HG03460 (cell line): ENCODE results near the gene TMEM120B.
"Not testable (repeated sequence)": the region's sequence is repeated elsewhere in the genome, so short reads cannot be mapped to it uniquely, and the experiment has no call there.

Experiments used
- ATAC-seq: cut with Tn5 transposase; IDR thresholded peaks from one replicate; pipeline ENCODE4 v1.9.1; 2021; ENCODE audit not compliant: unreplicated experiment

Gene TMEM120B

DNA sequence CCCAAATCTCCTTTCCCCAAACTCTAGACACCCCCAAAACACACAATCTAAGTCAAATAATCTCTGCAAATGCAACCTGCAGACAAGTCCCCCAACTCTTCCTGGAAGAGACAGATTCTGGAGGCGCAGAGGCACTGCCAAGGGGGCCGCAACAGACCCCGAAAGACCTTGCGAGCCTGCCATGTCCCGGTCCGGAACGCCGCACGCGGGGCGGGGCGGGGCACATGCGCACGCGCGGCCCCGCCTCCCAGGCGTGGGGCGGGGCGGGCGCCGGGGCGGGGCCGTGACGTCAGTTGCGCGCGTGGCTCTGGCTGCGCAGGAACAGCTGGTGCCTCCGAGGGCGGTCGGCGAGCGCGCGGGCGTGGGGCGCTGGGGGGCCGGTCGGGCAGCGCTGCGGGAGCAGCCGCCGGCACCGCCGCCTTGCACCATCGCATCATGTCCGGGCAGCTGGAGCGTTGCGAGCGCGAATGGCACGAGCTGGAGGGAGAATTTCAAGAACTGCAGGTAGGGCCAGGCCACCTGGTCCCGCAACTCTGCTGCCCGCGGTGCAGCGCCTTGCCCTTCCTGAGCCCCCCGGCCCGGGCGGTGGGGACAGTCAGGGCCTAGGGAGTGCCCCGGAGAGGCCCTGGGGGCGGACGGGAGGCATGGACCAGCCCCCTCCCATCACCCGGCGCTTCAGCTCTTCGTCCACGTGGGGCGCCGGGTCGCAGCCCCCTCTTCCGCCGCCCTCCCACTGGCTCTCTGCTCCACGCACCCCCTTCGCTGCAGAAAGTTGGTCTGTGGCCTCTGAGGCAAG lies at the start of gene TMEM120B:
TSS of gene TMEM120B (plus strand) at position 292 of the 796 bp plus-strand sequence. CDS start at position 436, 144 bp downstream.
- ATAC-seq = peak; percentile 78

DNA sequence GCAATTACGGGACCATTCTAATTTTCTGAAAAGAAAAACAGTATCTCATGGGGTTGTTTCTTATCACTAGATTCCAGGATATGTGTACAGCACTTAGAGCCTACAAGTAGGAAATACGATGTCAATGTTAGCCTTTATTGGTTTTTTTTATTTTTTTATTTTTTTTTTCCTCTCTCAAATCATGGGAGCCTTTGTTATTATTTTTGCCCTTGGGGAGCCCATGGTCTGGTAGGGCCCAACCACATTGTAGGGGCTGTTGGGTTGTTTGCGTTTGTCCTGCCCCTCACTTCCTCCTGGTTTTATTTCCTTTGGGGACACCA lies 49.0 kb upstream of the TMEM120B start:
- no peak for ATAC-seq

DNA sequence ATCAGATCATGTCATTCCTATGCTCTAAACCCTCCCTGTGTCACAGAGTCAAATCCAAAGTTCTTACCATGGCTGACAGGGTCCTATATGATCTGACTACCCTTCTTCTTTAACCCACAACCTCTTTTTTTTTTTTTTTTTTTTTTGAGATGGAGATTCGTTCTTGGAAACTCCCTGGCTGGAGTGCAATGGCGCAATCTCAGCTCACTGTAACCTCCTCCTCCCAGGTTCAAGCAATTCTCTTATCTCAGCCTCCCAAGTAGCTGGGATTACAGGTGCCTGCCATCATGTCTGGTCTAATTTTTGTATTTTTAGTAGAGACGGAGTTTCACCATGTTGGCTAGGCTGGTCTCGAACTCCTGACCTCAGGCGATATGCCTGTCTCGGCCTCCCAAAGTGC lies 45.7 kb upstream of the TMEM120B start:
- ATAC-seq = not testable (repeated sequence)

DNA sequence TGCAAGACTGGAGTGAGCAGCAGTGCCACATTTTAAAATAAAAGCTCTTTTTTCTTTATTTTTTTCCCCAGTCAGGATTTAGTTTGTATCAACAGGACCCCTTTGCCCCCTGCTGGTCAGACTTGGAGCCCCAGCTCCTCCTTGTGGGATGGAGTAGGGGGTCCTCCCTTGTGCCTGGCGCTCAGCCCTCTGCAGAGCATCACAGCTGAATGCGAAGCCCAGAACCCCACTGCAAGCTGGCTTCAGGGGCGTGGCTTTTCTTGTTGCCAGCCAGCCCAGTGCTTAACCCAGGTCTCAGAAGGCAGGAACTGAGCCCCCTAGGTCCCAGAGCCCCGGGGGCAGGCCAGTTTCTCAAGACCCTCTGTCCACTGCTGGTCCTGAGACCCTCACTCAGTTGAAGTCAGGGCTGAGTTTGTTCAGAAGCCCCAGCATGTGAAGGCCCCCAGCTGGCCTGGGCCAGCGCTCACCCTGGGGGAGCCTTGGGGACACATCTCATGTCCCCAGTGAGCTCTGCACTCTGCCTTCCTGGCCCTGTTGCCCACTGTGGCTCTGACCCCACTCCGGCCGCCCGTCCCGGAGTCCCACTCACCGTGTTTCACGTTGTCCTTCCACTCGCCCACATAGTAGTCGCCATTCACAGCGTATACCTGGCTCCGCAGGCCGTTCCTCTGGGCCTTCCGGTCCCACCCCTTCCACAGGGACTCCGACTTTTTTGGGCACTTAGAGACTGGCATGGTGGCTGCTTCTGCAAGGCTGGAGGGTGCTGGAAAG lies 43.6 kb upstream of the TMEM120B start:
- no peak for ATAC-seq

DNA sequence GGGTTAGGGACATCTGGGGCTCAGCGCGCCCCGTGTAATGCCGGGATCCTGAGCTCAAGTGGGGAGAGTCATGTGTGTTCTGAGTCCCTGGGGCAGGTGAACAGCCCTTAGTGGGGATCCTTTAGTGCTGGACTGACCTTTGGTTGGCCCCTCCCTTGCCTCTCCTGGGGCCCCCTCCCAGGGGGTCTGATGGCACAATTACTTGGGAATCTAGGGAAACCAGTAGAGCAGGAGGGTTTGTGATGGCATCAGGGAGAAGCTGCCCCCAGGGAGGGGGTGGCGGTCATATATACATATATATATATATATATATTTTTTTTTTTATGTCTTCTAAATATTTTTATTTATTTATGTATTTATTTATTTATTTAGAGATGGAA lies 43.0 kb upstream of the TMEM120B start, which contains the start of gene MORN3:
TSS of gene MORN3 (minus strand) at position 134 of the 380 bp plus-strand sequence. CDS start 171 bp downstream, outside the sequence.
- ATAC-seq = no peak

DNA sequence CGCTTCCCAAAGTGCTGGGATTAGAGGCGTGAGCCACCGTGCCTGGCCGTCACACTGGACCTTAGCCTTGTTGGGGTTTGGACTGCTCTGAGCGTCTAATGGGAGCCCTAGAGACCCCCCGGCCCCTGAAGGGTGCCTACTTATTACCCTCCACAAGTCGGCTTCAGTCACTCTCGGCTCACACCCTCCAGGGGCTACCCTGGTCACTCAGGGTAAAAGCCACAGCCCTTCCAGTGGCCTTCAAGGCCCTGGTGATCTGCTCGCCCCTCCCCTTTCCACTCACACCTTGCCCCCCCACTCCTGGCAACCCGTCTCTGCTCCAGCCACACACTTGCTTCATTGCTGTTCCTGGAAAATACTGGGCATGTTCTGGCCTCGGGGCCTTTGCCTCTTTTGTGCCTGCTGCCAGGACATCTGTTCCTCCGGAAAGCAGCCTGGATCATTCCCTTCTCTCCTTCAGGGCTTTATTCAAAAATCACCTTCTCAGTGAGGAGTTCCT lies 39.5 kb upstream of the TMEM120B start:
- ATAC-seq = no peak

DNA sequence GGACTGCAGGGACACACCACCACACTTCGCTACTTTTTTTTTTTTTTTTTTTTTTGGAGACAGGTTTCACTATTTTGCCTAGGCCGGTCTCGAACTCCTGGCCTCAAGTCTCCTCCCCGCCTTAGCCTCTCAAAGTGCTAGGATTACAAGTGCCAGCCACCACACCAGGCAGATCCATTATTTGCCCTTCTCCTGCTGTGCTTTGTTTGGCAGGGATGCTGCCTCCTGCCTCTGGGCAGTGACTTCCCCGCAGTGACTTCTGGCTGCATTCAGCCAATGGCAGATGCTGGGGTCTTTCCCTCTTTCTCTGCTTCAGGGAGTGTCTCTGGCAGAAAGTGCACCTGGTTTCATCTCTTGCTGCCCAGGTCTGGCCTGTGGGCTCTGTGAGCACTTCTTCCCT lies 36.4 kb upstream of the TMEM120B start:
- no peak for ATAC-seq

DNA sequence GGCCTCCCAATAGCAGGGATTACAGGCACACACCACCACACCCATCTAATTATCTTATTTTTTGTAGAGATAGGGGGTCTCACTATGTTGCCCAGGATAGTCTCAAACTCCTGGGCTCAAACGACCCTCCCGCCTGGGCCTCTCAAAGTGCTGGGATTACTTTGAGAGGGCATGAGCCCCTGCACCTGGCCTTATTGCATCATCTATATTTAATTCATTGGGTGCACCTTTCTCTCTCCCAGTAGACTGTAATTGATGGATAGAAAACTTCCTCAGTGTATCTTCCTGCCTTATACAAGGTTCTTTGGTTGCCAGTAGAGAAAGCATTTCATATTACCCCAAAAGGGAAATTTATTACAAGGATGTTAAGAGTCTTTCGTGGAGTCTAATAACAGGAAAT lies 34.2 kb upstream of the TMEM120B start:
- no peak for ATAC-seq

DNA sequence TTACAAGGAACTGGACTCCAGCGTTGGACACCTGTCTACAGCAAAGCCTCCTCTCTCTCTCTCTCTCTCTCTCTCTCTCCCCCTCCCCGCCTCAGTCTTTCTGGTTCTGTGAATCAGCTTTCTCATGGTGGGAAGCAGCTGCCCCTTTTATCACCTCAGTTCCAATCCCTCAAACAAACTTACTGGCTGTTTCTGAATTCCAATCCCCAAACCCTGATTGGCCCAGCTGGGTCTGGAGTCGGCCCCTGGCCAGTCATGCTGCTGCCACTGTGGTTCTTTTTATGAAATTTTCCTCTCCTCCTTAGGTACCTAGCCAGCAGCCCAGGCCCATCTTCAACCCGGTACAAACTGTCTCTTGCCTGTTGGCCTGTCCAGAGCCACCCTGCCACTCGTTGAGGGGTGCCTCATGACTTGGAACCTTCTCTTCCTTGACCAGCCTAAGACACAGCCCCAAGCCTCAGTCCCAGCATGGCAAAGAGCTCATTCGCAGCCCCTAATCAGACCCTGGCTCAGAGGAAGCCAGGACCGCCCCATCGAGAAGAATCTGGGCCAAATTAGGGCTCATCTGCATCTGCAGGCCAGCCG lies 33.7 kb upstream of the TMEM120B start:
- no peak for ATAC-seq

DNA sequence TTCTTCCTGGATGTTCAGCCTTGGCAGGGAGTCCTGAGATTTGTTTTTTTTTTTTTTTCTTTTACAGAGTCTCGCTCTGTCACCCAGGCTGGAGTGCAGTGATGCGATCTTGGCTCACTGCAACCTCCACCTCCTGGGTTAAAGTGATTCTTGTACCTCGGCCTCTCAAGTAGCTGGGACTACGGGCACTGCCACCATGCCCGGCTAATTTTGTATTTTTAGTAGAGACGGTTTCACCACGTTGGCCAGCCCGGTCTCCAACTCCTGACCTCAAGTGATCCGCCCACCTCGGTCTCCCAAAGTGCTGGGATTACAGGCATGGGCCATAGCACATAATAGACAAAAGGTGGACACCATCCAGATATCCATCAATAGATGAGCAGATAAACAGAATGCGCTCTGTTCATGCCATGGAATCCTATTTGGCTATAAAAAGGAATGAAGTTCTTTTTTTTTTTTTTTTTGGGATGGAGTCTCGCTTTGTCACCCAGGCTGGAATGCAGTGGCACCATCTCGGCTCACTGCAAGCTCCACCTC lies 32.8 kb upstream of the TMEM120B start:
- ATAC-seq = not testable (repeated sequence)

DNA sequence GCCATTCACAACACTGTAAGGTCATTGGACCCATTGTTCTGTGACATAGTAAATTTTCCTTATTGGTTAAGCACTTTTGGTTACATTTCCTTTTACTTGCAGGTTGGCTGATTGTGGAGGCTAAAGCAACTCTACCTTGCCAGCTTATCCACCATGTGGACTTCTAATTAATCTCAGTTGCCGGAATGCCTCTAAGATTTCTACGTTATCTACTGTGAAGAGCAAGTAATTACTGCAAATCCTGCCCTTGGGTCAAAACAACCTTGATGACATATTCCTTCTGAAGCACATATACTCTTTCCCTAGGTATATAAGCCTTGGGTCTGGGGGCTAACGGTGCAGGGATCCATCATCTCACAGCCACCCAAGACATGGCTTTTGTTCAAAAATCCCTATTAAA lies 23.6 kb upstream of the TMEM120B start:
- no peak for ATAC-seq

DNA sequence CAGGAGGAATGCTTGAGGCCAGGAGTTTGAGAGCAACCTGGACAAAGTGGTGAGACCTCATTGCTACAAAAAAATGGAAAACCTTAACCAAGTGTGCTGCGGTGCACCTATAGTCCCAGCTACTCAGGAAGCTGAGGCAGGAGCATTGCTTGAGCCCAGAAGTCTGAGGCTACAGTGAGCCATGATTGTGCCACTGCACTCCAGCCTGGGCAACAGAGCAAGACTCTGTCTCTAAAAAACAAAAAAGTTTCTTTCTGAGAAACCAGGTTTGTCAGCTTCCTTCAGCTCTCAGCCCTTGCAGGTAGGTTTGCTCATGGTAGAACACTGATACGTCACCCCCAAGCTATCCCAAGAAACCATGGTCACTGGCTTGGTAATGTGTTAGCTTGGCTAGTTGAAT lies 23.1 kb upstream of the TMEM120B start:
- no peak for ATAC-seq

DNA sequence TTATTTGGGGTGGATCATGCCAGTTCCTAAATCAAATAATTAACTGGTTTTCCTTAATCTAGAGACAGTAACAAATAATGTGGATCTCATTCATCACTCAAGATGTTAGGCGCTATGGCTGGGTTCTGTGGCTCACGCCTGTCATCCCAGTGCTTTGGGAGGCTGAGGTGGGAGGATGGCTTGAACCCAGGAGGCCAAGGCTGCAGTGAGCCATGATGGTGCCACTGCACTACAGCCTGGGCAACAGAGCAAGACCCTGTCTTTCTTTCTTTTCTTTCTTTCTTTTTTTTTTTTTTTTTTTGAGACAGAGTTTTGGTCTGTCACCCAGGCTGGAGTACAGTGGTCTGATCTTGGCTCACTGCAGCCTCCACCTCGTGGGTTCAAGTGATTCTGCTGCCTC lies 19.8 kb upstream of the TMEM120B start:
- ATAC-seq = not testable (repeated sequence)

DNA sequence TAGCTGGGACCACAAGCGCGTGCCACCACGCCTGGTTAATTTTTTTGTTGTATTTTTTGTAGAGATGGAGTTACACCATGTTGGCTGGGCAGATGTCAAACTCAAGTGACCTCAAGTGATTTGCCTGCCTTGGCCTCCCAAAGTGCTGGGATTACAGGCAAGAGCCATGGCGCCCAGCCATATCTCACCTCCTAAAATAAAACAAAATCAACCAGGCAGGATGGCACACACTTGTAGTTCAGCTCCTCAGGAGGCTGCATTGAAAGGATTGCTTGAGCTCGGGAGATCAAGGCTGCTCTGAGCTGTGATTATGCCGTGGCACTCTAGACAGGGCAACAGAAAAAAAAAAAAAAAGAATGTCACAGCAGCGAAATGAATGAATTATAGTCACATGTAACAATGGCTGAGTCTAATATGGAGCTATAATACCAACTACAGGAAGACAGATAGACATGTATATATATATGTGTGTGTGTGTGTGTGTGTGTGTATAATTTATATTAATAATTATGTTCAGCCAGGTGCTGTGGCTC lies 19.3 kb upstream of the TMEM120B start:
- no peak for ATAC-seq

DNA sequence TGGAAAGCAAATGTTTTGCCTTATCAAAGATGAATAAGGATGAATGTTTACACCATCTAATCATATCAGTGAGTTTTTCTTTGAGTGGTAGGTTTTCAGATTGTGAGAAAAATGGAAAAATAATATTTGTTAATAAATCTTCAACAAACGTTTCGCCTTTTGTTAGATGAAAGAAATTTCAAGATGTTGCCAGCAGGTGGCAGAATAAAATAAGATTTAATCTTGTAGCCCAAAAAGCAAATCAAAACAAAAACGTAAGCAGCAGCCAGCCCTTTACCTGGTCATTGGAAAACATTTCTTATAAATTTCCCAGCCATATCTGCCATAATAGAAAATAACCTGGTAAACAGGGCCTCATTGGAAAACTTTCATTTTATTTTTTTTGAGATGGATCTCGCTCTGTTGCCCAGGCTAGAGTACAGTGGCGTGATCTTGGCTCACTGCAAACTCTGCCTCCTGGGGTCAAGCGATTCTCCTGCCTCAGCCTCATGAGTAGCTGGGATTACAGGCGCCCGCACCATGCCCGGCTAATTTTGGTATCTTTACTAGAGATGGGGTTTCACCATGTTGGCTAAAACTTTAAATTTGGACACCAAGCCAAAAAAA lies 15.4 kb upstream of the TMEM120B start:
- ATAC-seq = no peak

DNA sequence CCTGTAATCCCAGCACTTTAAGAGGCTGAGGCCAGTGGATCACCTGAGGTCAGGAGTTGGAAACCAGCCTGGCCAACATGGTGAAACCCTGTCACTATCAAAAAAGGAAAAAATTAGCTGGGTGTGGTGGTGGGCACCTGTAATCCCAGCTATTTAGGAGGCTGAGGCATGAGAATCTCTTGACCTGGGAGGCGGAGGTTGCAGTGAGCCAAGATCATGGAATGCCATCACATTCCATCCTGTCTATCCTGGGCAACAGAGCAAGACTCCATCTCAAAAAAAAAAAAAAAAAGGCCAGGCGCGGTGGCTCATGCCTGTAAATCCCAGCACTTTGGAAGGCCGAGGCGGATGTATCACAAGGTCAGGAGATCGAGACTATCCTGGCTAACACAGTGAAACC lies 14.7 kb upstream of the TMEM120B start:
- ATAC-seq = not testable (repeated sequence)

DNA sequence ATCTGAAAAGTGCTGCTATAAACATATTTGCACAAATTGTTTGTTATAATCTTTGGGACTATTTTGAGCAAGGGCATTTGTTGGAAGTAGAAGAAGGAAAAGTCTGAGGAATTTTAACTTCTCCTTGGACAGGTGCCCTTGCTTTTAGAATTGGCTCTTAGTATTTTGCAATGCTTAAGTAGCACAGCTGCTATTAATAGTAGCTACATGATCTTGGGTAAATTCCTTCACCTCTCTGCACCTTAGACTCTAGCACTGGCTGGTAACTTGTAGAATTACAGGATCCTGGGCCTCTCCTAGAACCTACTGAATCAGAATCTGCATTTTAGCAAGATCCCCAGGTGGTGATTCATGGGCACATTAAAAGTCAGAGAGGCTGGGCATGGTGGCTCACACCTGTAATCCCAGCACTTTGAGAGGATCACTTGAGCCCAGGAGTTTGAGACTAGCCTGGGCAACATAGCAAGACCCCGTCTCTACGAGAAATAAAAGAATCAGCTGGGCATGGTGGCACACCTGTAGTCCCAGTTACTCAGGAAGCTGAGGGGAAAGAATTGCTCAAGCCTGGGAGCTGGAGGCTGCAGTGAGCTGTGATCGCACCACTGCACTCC lies 10.8 kb upstream of the TMEM120B start:
- no peak for ATAC-seq

DNA sequence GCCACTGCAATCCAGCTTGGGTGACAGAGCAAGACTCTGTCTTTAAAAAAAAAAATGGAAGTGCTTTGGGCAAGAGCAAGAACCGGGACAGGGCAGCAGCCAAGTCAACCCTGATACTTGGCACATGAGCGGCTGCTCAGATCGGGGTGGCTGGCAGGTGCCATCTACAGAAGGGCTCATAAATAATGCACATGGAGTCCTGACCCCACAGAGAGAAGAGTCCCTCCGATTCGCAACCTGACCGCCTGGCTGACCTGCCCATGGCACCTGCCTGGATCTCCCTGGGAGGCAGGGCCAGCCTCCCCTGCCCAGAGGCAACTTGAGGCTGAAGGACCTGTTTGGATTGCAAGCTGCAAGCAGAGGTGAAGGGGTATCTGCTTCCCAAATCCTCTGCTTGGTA lies 9.6 kb upstream of the TMEM120B start:
- ATAC-seq = no peak

DNA sequence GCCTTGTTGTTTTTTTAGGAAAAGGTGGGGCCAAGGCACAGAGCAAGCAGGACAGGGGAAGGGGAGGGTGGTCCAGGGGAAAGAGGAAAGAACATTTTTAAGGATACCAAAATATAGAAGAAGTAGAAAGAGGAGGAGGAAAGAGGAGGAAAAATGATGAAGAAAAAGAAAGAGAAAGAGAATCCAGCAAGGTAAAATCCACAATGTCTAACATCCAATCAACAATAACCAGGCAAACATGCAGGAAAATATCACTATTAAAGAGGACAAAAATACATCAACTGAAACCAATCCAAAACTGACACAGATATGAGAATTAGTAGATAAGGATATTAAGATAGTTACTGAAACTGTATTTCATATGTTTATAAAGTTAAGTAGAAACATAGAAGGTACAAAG lies 7.0 kb upstream of the TMEM120B start:
- ATAC-seq = no peak

DNA sequence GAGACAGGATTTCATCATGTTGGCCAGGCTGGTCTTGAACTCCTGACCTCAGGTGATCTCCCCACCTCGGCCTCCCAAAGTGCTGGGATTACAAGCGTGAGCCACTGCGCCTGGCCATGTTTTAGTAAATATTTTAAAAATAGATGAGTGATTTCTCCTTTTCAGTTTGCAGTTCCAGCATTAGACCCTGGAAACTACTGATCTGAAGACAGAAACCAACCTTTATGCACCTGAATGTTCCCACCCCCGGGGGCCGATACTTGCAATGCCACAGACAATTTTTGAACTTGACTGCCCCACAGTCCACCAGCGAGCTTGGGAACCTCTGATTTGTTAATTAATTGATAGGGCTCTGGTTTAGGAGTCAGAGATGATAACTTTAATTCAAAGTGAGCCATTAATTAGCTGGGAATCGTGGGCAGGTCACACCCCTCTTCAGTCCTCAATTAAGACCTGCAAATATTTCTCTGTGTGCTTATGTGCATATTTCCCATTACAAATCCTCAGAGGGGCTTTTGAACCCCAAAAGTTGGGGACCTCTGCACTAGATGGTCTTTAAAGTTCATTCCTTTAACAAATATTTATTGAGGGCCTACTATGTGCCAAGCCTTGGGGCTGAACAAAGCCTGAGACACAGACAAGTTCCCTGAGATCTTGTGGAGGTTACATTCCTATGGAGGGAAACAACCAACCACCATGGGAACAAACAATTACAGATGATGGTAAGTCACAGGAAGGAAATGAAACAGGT lies 4.1 kb upstream of the TMEM120B start:
- no peak for ATAC-seq
